Activated CD4-positive, alpha-beta T cell treated with anti-CD3 and anti-CD28 coated beads, Interleukin-2, amount 50 U/mL, for 24 hours (primary cell): ENCODE results near the gene PKP2.
"Not testable (repeated sequence)": the region's sequence is repeated elsewhere in the genome, so short reads cannot be mapped to it uniquely, and the experiment has no call there.

Experiments used
- DNase-seq, 2 donors: peaks; one replicate each; pipeline ENCODE4 v3.0.0-alpha.2; 2020; ENCODE audit warnings: low read depth in 1 of 2, low spot score in 1 of 2

The PKP2 gene

DNA sequence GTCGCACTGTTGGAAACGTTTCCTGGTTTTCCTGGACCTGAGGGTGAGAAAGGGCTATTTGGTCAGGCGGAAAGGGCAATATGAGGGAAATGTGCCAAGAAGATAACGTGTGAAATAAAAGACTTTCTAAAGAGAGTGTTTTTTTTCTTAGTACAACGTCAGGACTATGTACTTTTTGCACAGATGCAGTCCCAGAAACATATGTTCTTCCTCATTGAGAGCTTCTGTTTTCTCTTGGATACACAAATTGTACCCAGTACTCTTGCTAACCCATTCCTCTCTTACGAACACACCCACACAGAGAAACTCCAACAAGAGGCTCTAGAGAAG, 669 bp upstream of the PKP2 start:
- DNase-seq = no peak

DNA sequence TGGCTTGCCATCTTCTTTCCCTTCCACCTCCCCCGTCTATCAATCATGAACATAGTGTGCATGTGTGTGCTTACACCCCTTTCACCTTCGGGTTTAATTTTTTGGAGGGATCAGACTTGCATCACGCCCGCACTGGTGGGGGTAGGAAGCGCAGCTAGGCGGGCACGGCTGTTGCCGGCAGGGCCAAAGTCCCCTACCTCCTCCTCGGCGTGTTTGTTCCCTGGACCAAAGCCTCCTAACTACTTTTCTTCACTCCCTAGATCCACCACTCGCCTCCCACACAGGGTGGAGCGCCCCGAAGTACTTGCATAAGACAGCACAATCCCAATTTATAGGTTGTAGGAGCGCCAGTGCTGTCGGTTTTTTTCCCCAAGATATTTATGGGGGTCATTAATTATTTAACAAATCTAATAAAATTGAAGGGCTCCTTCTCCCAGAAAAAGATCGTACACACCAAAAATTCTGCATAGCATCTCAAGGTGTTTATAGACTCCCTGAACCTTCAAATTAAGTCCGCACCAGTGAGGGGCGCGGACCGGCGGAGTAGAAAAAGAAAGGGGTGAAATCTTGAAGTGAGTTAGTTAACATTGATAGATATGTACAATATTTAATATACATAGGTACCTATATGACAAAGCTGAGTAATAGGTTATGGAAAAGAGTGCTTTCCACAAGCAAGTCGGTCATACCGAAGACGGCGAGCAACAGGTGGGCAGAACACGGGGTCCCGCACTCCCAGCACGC, 717 bp downstream of the PKP2 start:
- DNase-seq = no peak

DNA sequence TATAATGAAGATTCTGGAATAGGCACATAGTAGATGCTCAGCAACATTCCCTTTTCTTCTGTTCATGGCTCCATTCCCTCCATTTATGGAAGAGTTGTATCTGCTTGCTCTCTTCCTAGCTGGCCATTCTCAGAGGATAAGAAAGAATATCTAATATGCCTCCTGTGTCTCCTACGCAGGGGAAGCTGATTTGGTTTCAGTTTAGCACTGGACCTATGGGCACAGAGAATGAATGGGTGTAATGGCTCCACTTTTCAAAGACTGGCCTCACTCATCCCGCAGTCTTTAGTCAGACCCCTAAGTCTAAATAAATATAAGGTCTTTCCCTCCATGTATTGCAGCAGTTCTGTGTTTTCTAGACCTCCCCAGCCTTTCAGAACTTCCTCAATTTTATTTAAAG, 2.0 kb downstream of the PKP2 start:
- DNase-seq = no peak

DNA sequence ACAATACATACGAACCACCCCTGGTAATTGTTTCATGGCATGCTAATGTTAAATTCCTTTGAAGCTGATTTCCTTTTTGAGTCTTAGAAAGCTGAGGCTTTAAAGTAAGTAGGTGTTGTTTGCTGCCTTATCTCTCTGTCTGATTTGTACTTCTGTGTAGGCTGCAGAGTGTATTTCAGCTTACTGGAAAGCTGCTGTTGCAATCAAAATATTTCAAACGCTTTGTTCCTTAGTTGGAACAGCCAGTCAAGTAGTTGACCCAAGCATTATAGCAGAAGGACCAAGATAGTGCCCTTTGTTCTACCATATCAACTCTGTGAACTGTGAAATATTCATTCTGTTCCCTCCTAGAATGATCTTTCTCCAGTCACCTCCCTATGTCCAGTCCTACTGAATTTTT, 3.1 kb downstream of the PKP2 start:
- no peak for DNase-seq

DNA sequence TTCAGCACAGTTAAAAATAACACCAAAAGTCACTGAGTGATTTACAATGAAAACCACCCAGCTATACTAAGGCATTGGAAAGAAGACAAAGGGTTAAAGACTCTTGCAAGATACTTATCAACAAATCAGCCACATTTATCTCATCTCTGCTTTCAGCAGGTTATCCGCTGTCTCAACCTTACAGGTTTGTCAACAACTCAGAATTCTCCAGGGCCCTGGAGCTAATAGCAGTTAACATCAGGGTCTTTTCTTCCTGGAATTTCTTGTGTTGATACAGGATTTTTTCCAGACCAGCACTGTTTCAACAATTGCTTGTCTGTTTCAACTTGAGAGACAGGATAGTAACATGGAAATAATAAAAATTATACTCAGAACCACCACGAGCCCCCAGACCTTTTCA, 3.5 kb downstream of the PKP2 start:
- no peak for DNase-seq

DNA sequence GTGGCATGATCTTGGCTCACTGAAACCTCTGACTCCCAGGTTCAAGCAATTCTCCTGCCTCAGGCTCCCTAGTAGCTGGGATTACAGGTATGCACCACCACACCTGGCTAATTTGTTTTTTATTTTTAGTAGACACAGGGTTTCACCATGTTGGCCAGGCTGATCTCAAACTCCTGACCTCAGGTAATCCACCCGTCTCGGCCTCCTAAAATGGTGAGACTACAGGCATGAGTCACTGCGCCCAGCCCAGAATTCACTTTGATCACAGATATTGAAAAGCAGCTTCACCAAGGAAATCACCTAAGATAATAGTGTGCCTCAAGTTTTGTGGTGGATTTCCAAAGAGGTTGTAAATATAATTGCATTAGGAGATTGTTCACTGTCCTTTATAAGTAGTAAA, 4.2 kb downstream of the PKP2 start:
- not testable (repeated sequence) for DNase-seq

DNA sequence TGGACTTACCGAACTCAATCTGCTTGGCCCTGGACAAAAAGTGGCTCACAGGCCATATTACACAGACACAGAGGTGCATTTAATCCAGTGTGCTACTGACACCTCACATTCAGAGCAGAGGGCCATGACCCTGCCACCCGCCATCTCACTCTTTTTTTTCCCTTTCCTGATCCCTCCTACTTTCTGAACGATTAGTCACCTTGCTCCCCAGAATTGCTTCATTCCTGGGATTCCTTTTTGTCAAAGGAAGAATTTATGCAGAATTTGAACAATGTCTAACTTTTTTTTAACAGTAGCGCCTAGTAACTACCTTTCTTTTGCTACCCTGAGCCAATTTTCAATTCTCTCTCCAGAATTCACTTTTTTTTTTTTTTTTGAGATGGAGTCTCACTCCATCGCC, 4.6 kb downstream of the PKP2 start:
- no peak for DNase-seq

DNA sequence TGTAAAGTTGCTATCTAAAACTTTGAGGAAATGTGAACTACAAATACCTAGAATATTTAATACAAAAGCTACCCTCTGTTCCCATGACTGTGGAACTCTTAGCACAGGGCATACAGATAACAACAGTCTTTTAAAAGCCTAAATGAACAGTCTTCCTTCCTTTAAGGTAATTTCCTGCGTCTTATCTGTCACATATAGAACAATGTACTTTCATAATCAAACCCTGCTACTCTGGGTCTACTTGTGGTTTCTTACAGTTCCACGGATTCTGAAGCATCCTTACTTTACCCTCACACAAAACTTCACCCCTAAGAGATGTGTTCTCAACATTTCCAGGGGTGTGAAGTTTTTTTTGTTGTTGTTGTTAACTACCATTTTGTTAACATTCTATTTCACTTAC, 5.1 kb downstream of the PKP2 start:
- DNase-seq = no peak

DNA sequence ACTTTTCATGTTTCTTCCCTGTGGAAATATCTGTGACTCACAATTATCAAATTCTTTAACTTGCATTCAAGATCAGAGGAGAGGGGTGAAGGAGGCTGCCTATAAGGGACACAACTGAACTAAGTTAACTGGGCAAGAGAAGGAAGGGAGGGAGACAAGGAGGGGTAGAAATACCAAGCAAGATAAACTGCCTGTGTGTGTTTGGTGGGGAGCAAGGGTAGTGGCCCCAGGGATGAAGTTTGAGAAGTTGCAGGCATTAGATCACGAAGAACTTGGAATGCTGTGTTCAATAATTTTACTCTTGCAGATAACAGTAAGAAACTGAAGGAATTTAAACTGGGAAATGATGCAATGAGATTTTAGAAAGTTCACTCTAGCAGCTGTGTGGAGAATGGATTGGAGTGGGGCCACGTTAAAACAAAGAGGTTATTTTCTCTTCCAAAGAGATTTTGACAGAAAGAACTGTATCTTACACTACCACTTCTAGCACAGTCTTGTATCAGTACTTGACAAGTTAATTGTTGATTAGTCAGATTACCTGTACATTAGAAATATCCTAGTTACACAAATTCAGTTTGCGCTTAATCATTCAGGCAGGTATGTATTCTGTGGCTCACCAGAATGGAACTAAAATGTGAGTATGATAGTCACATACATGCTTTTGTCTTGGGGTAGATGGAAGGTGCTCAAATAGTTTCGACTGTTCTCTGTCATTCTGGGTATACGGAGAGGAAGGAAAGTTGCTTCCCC, 7.4 kb downstream of the PKP2 start:
- no peak for DNase-seq

DNA sequence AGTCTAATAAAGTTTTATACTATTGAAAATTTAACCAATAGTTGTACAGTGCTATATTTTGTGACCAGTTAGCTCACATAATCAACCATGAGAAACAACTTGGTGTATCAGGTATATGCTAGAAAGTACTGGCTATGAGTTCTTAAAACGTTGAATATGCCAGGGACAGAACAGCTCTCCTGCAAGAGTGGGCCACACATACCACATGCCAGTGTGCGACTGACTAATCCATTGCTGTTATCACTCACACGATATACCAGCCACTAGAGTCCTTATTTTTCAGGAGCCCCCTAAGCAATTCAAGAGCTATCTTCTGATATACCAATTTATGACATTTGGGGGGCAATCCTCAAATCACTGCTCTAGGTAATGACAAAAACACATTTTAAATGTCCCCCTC, 9.5 kb downstream of the PKP2 start:
- no peak for DNase-seq

DNA sequence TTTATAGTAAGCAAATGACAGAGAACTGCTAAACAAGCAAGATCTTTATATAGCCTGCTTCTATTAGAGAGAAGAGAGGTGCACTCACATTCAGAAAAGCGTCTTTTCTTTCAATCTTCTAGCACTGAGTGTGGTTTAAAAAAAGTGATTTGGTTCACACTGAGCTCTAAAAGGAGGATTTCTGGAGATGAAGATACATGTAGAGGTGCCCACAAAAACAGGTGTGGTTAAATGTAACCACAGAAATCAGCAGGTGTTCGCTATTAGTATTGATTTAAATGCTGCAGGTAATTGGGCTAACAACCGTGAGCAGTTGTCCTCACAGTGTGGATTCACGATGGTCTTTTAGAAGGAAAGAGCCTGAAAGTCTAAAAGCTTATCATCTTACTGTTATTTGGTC, 10.7 kb downstream of the PKP2 start:
- DNase-seq = no peak

DNA sequence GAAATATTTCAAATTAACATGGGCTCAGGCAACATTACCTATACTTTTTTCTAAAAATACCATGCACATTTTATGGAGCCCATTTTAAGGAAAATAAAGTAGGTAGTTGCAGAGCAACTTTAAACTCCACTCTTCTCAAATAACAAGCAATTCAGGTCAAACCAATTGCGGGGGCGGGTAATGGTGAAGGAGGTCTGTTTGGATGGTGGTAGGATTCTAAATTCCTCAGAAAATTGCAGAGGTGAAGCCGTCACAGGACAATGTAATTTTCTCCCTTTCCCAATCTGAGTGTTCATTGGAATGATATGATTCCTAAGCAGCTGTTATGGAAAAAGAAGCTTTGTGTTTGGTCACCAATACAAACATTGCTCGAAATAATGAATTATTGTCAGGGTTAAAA, 11.6 kb downstream of the PKP2 start:
- DNase-seq = no peak

DNA sequence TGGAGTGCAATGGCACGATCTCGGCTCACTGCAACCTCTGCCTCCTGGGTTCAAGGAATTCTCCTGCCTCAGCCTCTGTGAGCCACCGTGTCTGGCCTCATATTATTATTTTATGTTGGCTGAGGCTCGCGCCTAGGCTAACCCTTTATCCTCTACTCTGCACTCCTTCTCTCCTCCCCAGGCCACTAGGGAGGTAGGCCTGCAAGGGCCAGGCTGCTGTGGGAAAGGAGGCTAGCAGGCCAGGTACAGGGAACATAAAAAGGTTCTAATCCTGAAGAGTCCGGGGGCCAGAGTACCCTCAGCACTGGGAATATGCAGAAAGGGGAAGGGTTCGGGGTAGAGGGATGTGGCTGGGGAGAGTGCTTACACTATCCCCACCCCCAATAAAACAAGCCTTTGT, 14.9 kb downstream of the PKP2 start:
- no peak for DNase-seq

DNA sequence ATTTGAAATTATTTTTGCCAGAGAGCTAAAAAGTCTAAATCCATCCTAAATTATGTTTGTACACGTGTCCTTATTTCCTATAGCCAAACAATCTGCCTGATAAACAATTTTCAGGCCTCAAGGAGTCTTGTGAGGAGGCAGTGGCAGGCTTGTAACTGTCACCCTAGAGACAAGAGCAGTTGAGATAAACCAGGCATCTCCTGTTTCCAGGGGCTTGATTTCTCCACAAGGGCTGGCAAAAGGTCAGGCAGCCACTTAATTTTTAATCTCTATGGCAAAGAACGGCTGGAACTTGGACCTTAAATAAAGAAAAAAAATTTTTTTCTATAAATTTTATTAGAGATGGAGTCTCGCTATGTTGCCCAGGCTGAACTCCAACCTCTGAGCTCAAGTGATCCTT, 15.5 kb downstream of the PKP2 start:
- DNase-seq = no peak

DNA sequence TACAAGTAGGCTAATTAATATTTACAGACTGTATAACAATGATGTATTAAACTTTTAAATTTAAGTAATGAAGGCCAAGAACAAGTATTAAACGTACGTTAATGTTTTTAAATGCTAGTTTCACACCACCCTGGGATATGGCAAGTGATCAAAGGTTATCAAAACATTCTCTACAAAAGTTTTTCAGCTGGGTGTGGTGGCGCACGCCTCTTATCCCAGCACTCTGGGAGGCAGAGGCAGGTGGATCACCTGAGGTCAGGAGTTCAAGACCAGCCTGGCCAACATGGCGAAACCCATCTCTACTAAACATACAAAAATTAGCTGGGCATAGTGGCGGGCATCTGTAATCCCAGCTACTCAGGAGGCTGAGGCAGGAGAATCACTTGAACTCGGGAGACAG, 17.5 kb downstream of the PKP2 start:
- not testable (repeated sequence) for DNase-seq

DNA sequence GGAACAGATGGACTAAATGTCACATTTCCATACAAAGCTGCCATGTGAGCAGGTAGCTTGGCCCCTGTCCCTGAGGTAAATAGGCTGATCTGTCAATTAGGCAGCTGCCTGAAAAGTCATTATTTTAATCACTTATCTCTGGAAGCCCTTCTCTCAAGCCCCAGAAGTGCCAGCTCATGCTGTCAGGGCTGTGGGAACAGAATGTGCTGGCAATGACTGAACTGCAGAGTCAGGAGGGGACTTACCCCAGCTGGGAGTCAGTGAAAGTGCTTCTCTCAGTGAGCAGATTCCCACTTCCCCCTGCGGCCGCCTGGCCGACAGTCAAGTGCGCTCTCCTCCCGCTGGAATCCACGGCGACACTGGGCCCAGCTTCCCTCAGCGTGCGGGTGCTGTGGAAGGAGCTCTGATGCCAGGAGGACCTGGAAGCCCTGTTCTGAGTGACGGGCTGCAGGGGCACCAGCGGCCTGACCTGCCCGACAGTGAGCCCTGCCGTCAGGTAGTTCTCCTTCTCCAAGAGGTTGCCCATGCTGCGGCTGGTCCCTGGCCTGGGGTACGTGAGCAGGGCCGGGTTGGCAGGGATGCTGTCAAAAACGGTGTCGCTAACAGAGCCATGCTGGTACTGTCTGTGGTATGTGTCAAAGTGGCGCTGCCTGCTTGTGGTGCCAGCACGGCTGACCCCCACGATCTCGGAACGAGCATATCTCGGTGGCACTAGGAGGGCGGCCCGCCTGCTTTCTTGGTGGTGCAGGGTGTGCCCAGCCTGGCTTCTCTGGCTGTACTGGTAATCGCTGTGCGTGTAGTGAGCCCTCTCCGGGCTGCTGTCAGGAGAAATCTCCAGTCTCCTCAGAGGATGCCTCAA, 18.7 kb downstream of the PKP2 start:
- no peak for DNase-seq

DNA sequence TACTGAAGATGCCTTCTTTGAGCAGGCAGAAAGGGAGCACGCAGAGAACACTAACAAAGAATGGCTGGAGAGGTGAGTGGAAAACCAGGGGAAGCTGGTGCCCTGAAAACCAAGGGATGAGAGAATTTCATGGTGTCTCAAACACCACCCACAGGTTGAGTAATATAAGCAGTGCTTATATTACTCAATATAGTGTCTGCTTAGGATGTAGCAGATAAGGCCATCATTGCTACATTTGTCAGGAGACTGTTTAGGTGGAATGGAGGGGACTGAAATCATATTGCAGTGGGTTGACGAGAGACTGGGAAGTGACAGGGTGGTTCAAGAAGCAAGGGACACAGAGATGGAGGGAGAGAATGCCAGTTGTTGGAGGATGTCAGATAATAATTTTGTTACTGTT, 20.6 kb downstream of the PKP2 start:
- DNase-seq = no peak

DNA sequence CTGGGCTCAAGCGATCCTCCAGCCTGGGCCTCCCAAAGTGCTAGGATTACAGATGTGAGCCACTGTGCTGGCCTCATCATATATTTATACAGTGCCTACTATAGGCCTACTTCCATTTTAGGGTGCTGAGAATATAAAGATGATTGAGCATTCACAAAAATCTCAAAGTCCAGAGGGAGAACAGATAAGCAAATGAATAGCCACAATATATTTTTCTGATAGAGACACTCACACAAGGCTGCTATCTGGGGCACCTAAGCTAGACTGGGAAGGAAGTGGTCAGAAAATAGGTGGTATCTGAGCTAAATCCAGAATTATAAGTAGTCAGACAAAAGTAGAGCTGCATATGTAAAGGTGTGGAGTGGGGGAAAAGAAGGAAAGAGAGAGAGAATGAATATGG, 21.6 kb downstream of the PKP2 start:
- no peak for DNase-seq

DNA sequence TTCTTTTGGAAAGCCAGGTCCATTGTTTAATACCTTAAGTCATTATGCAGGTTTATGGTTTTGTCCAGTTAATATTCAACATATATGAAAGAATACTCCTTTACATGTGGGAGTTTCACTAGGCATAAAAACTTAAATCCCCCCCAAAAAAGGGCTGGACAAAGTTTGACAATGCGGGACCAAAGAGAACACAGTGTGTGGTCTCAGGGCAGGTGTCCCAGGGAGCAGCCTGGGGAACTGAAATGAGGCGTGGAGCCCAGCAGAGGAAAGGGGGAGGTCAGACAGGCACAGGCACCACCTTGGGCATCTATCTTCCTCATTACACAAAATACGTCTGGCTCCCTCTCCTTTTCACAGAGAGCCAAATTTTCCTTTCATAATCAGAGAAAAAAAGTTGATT, 22.5 kb downstream of the PKP2 start:
- no peak for DNase-seq

DNA sequence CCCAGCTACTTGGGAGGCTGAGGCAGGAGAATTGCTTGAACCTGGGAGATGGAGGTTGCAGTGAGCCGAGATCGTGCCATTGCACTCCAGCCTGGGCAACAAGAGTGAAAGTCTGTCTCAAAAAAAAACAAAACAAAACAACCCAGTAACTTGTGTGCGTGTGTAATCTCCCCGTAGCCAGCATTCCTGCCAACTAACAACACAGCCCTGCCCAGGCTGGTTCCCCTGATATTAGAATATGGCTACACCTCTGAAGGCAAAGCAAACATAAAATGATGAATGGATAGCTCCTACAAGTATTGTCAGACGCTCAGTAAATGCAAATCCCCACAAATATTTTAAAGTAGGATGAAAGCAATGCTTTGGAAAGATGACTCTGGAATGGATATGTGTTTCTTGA, 24.2 kb downstream of the PKP2 start:
- not testable (repeated sequence) for DNase-seq

DNA sequence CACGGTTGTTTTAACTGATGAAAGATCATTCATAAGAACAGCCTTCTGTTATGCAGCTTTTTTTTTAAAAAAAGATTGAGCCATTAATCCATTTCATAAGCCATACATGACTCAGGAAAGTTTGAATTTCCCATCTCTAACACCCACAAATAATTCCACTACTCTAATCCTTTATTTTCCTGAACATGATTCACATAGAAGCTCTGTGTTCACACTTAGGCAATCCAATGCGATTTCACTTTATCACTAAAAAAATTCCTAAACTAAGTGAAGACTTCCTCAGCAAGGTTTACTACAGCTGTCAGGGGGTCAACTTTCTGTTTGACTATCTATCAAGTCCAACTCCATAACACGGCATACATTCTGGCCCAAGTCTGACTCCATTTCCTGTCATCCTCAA, 25.9 kb downstream of the PKP2 start:
- no peak for DNase-seq

DNA sequence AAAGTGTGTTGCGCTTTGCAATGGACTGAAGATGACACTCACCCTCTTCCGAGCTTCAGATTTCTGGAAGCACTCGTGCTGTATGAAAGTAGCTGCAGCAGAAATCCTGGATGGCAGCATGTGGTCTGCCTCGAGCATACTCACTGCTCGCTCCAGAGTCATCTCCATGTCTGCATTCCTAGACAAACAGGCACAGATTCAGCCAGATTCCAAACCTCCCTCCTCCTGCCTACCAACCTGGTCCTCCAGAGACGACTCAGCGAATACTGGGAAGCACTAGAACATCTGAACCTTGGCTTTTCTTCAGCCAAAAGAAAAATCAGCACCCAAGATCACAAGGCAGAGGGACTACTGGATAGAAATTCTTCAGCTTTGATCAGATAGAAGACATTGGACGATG, 27.7 kb downstream of the PKP2 start:
- DNase-seq = no peak
